HG03442 (cell line): ENCODE data around the gene ZNF506.
"Not testable (repeated sequence)": the region's sequence is repeated elsewhere in the genome, so short reads cannot be mapped to it uniquely, and the experiment has no call there.

Experiments
- ATAC-seq: cut with Tn5 transposase; IDR thresholded peaks from one replicate; pipeline ENCODE4 v1.9.1; 2021; ENCODE audit warnings: mild to moderate bottlenecking, moderate library complexity; ENCODE audit not compliant: unreplicated experiment

Gene ZNF506

DNA sequence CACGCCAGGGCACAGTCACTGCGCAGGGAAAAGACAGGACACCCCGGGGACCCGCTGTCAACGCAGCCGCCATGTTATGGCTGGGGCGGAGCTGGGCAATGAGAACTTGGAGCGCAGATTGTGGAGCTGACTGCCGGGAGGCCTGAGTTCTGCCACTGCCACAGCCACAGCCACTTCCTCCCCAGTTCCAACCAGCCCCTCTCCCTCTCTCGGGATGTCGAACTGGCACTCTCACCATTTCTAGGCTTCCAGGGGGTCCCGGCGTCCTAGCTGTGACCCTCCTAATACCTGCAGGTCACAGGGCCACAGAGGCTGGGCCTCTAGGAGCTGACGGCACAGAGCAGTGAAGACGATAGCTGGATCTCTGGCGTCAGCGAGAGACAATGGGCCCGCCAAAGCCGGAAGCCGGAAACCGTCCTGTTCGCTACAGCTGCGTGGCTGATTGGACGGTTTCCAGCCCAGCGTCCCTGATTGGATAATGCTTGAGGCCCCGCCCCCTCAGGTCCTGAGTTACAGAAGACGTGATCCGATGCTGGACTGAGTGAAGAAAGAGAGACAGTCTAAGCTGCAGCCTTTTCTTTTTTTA, at the start of gene ZNF506:
Gene ZNF506 (minus strand): TSS at position 385 of the 586 bp plus-strand sequence. CDS start 147 bp downstream, at position 238.
- ATAC-seq = peak; percentile 80

- ATAC-seq = not testable (repeated sequence)
These were observed 48.5 kb upstream of the ZNF506 start for GRCh38 chr19:19870086-19870485.

- no peak for ATAC-seq
These were observed 45.2 kb upstream of the ZNF506 start for GRCh38 chr19:19866611-19867248.

- ATAC-seq = peak; percentile 94
These were observed 44.4 kb upstream of the ZNF506 start, which contains the start of gene ZNF253 for GRCh38 chr19:19865750-19866610. TSS of gene ZNF253 (plus strand) at chr19:19865882. CDS start at chr19:19865997, 115 bp downstream.

DNA sequence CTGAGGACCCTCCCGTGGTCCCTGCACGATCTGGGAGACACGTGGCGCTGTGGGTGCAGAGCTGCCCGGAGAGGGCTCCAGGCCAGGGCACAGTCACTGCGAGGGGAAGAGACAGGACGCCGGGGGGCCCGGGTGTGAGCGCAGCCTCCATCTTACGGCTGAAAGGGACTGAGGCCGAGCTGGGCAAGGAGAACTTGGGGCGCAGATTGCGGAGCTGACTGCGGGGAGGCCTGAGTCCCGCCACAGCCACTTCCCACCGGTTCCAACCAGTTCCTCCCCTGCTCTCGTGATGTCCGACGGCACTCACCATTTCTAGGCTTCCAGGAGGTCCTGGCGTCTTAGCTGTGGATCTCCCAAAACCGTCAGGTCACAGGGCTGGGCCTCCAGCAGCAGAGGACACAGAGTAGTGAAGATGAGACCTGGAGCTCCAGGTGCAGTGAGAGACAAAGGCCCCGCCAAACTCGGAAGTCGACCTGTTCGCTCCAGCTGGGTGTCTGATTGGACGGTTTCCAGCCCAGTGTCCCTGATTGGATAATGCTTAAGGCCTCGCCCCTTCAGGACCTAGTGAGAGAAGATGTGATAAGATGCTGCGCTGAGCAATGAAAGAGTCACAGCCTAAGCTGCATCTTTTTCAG, 39.3 kb upstream of the ZNF506 start:
- ATAC-seq = no peak

GRCh38 chr19:19858751-19859150, 37.2 kb upstream of the ZNF506 start:
- no peak for ATAC-seq

DNA sequence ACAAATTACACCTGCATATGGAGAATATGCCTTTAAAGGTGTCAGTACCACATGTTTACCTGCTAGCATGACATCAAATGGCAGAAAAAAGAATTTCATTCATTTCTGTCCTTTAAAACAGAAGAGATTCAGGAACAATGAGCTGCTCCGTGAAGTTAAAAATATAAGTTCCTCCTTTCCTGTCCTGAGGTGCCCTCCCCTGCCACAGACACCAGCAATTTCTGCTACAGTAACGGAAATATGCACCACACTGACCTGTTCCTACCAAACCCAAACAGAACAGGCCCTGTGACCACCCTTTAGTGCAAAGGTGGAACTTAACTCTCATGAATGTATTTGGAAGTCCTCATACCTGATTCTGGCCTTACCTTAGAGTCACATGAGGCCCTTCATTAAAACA, 30.2 kb upstream of the ZNF506 start:
- not testable (repeated sequence) for ATAC-seq

- ATAC-seq = no peak
These were observed 27.5 kb upstream of the ZNF506 start for GRCh38 chr19:19849056-19849455.

GRCh38 chr19:19847781-19848180, 26.2 kb upstream of the ZNF506 start:
- ATAC-seq = no peak

- ATAC-seq = no peak
These were observed 14.0 kb upstream of the ZNF506 start for GRCh38 chr19:19835560-19836038.

- ATAC-seq = no peak
These were observed 5.3 kb upstream of the ZNF506 start for GRCh38 chr19:19826875-19827274.

GRCh38 chr19:19823916-19824315, 2.4 kb upstream of the ZNF506 start:
- no peak for ATAC-seq

GRCh38 chr19:19821976-19822375, 426 bp upstream of the ZNF506 start:
- not testable (repeated sequence) for ATAC-seq

DNA sequence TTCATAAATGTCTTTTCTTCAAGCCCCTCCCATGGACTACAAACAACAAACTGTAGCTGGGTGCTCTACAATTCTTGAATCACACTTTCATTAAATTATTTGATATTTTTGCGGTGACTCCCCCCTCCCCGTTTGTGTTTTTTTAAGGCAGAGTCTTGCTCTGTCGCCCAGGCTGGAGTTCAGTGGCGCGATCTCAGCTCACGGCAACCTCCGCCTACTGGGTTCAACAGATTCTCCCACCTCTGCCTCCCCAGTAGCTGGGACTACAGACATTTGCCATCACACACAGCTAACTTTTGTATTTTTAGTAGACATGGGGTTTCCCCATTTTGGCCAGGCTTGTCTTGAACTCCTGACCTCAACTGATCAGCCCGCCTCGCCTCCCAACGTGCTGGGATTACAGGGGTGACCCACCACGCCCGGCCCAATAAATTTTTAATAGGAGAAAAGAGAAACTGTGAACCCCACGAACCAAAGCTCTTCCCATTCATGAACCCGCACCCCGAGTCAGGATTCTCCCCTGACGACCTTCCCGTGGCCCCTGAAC, 703 bp downstream of the ZNF506 start:
- no peak for ATAC-seq

GRCh38 chr19:19817357-19817756, 4.2 kb downstream of the ZNF506 start:
- ATAC-seq = no peak

- ATAC-seq = no peak
These were observed 4.9 kb downstream of the ZNF506 start for GRCh38 chr19:19816679-19817078.

DNA sequence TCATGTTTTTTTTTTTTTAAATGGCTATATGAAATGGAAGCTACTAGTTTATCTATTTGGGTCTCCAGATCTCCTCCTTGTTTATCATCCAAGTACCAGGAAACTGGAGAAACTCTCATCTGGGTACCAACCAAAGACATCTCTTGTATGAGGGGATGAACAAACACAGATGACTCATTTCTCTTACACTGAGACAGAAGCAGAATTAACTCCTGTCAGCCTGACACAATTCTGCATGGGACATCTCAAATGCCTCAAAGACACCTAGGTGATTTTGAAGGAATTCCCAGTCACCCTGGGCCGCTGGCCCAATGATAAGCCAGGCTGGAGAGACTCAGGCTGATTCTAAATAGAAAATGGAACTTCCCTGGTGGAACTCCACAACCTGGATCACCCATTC, 9.6 kb downstream of the ZNF506 start:
- not testable (repeated sequence) for ATAC-seq

- ATAC-seq = no peak
These were observed 16.1 kb downstream of the ZNF506 start for GRCh38 chr19:19805480-19805879.

DNA sequence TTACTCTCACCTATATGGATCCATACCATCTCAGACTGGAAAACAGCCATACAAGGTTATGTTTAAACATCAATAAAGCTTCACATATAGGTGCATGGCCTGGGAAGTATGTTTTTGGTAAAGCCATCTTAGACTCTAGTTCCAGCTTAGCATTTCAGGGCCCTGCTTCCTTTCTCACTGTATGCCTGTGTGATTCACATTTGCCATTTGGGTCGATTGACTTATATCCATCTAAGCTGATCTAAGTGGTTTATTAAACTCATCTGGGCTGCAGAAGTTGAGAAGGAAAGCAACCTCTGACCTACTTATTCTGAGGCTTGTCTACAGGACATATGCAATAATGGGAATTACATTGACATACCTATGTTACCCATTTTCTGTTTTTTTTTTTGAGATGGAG, 33.5 kb downstream of the ZNF506 start:
- no peak for ATAC-seq

- ATAC-seq = not testable (repeated sequence)
These were observed 36.1 kb downstream of the ZNF506 start for GRCh38 chr19:19785476-19785875.

DNA sequence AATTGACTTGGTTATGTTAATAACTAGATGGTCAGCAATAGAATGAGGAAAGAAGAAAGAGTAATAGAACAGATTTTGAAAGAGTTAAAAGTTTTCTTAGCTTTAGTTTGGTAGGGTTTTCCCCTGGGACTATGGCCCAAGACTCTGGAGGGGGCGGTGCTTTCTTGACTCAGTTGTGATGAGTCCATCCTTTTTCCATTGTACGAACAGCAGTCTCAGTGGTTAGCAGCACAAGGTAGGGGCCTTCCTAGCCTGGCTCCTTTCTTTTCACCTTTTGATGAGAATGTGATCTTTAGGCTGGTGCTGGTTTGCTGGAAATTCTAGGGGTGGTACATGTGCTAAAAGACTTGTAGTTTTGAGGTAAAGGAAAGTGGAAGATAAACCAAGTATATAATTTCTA, 38.8 kb downstream of the ZNF506 start:
- no peak for ATAC-seq
